ENCODE data around the gene HBZ. TPM values are rescaled to one million over a fixed set of nuclear protein-coding genes. Genes with fewer than 3 reads are reported as not detected.

HBZ gene
- total and polyA plus RNA-seq, 2 of the 13 experiments (the other 11 are each of a cell fraction or from before 2014, with no cell fraction given), result 0.21 TPM; not detected in 1

DNA sequence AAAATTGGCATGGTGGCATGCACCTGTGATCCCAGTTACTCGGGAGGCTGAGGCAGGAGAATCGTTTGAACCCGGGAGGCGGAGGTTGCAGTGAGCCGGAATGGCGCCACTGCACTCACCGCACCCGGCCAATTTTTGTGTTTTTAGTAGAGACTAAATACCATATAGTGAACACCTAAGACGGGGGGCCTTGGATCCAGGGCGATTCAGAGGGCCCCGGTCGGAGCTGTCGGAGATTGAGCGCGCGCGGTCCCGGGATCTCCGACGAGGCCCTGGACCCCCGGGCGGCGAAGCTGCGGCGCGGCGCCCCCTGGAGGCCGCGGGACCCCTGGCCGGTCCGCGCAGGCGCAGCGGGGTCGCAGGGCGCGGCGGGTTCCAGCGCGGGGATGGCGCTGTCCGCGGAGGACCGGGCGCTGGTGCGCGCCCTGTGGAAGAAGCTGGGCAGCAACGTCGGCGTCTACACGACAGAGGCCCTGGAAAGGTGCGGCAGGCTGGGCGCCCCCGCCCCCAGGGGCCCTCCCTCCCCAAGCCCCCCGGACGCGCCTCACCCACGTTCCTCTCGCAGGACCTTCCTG lies 27.7 kb downstream of the HBZ start, which contains the start of gene HBQ1 (continued):
- TF ChIP-seq, protein P1, sequence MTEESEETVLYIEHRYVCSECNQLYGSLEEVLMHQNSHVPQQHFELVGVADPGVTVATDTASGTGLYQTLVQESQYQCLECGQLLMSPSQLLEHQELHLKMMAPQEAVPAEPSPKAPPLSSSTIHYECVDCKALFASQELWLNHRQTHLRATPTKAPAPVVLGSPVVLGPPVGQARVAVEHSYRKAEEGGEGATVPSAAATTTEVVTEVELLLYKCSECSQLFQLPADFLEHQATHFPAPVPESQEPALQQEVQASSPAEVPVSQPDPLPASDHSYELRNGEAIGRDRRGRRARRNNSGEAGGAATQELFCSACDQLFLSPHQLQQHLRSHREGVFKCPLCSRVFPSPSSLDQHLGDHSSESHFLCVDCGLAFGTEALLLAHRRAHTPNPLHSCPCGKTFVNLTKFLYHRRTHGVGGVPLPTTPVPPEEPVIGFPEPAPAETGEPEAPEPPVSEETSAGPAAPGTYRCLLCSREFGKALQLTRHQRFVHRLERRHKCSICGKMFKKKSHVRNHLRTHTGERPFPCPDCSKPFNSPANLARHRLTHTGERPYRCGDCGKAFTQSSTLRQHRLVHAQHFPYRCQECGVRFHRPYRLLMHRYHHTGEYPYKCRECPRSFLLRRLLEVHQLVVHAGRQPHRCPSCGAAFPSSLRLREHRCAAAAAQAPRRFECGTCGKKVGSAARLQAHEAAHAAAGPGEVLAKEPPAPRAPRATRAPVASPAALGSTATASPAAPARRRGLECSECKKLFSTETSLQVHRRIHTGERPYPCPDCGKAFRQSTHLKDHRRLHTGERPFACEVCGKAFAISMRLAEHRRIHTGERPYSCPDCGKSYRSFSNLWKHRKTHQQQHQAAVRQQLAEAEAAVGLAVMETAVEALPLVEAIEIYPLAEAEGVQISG (CRISPR knock-in tag; IDR thresholded peaks at IDR 0.05), result peak; percentile 57; the same call in 1 of the 2 replicates
- TF ChIP-seq TEAD3 (CRISPR knock-in tag; optimal IDR thresholded peaks at IDR 0.05; ENCODE audit: borderline replicate concordance) (peak; percentile 4), MED1 (CRISPR knock-in tag; IDR thresholded peaks at IDR 0.05) (0 out of 2 replicates have a peak, but pooled peaks have one; percentile 20), ZNF776 (CRISPR knock-in tag; IDR thresholded peaks at IDR 0.05) (peak; percentile 39; the same call in 1 of the 2 replicates)
- TF ChIP-seq, protein P2, sequence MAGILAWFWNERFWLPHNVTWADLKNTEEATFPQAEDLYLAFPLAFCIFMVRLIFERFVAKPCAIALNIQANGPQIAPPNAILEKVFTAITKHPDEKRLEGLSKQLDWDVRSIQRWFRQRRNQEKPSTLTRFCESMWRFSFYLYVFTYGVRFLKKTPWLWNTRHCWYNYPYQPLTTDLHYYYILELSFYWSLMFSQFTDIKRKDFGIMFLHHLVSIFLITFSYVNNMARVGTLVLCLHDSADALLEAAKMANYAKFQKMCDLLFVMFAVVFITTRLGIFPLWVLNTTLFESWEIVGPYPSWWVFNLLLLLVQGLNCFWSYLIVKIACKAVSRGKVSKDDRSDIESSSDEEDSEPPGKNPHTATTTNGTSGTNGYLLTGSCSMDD (CRISPR knock-in tag; IDR thresholded peaks at IDR 0.05), result no peak

DNA sequence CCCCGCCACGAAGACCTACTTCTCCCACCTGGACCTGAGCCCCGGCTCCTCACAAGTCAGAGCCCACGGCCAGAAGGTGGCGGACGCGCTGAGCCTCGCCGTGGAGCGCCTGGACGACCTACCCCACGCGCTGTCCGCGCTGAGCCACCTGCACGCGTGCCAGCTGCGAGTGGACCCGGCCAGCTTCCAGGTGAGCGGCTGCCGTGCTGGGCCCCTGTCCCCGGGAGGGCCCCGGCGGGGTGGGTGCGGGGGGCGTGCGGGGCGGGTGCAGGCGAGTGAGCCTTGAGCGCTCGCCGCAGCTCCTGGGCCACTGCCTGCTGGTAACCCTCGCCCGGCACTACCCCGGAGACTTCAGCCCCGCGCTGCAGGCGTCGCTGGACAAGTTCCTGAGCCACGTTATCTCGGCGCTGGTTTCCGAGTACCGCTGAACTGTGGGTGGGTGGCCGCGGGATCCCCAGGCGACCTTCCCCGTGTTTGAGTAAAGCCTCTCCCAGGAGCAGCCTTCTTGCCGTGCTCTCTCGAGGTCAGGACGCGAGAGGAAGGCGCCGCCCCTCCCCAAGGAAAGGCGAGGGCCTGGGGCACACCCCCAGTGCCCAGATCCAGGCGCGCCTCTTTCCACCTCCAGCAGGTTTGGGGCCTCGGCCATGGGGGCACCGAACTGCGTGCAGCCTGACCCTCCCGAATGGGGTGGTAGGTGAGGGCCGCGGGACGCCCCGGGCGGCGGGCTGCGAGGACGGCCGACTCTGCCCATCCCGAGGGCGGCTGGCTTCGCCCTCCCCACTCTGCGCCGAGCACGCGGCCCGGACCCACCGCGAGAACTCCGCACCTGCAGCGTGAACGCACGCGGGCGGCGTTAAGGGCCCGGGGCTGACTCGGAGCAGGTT lies 28.5 kb downstream of the HBZ start:
- FAIRE-seq, result no peak
- peak; percentile 76 for DNase-seq (ENCODE audit: low spot score)
- ATAC-seq, result peak; percentile 83
- H4K20me1 ChIP-seq (ENCODE audit: insufficient read depth, low read length), result 0 out of 2 replicates have a peak, but pooled peaks cover 4% of the 10 kb centered on the region
- H3K9me3 ChIP-seq (ENCODE audit: low read length), result no peaks in the 10 kb centered on the region
- ChIA-PET CTCF (ENCODE audit: low intra/inter-chr PET ratio, low total read pairs) (interaction anchor here (0.9 to 3.2 kb wide), 3 partner anchors 63 to 115 kb away, joined by 6 to 23 read pairs (median 17); no protein-coding TSS in a partner anchor), POLR2A (interaction anchor here (0.6 to 1.7 kb wide), 5 partner anchors 42 to 136 kb away, joined by 3 to 7 read pairs (median 4); partner anchors contain the start of gene NPRL3)
- no peaks in the 10 kb centered on the region for H3K36me3 ChIP-seq (replicated peaks in 1 of 2; ENCODE audit: control insufficient read depth in 1 of 2, insufficient read depth in 2 of 2, low read length in 2 of 2)
- in situ Hi-C loops (cut with HindIII; ENCODE audit: extremely low pct_ligation_motif_present, low pct_unique_long_range_greater_than_20kb) (loop anchor here (5.0 kb wide), 1 partner anchor 74 kb away; no protein-coding TSS in a partner anchor), intact Hi-C loops (cut with micrococcal nuclease; ENCODE audit: unreplicated experiment) (loop anchor here (1.0 to 2.0 kb wide), 2 partner anchors 44 to 116 kb away; no protein-coding TSS in a partner anchor)
- peak overlapping the region; percentile 43; the same call in 1 of the 2 replicates for H3K9ac ChIP-seq (ENCODE audit: insufficient read depth, low read depth, low read length)
- H3K4me3 ChIP-seq (replicated peaks in 1 of 3; ENCODE audit: insufficient read depth in 1 of 3, low read depth in 2 of 3, low read length in 3 of 3), result peak overlapping the region; percentile 35 to 73 (median 49); a peak in 5 of 6 replicates
- no TSS peak for BruUV-seq (replicated peaks)
- H3K27me3 ChIP-seq (ENCODE audit: control insufficient read depth in 1 of 2, insufficient read depth in 2 of 2, low read length in 2 of 2), result peaks cover 0 to 11% of the 10 kb centered on the region in 2 experiments; a peak in 3 of 5 replicates
- 5% methylated on average over 13 of the region's 89 CpGs for WGBS (ENCODE audit: low lambda C conversion rate)
- H3K4me1 ChIP-seq (ENCODE audit: insufficient read depth, low read length), result peaks cover 23% of the 10 kb centered on the region
- H3K4me2 ChIP-seq (ENCODE audit: low read depth, low read length), result peak overlapping the region; percentile 82
- H3K27ac ChIP-seq (ENCODE audit: extremely low read length, insufficient read depth, low read length), result peak overlapping the region; percentile 43
- H2AFZ ChIP-seq (ENCODE audit: low read length), result no peak overlapping the region
- H3K79me2 ChIP-seq (ENCODE audit: insufficient read depth, low read length), result no peaks in the 10 kb centered on the region
- TF ChIP-seq NFYB (CRISPR knock-in tag; IDR thresholded peaks at IDR 0.05) (no peak), ZNF224 (CRISPR knock-in tag; IDR thresholded peaks at IDR 0.05) (peak; percentile 96), ZNF839 (CRISPR knock-in tag; IDR thresholded peaks at IDR 0.05; ENCODE audit: borderline replicate concordance) (peak; percentile 74; the same call in 1 of the 2 replicates), HDAC1 (CRISPR knock-in tag; IDR thresholded peaks at IDR 0.05) (peak; percentile 82), ERF (CRISPR knock-in tag; IDR thresholded peaks at IDR 0.05) (peak; percentile 98), ZNF337 (CRISPR knock-in tag; IDR thresholded peaks at IDR 0.05; ENCODE audit: borderline replicate concordance, low read depth) (peak; percentile 98; the same call in 1 of the 2 replicates), ZBTB38 (CRISPR knock-in tag; IDR thresholded peaks at IDR 0.05) (peak; percentile 97), FOXP1 (IDR thresholded peaks at IDR 0.05) (no peak), FOXP1 (CRISPR knock-in tag; IDR thresholded peaks at IDR 0.05) (no peak), ZNF24 (IDR thresholded peaks at IDR 0.05) (no peak), CCAR2 (optimal IDR thresholded peaks at IDR 0.05; ENCODE audit: low read depth, low read length) (no peak)
- TF ChIP-seq, protein P3, sequence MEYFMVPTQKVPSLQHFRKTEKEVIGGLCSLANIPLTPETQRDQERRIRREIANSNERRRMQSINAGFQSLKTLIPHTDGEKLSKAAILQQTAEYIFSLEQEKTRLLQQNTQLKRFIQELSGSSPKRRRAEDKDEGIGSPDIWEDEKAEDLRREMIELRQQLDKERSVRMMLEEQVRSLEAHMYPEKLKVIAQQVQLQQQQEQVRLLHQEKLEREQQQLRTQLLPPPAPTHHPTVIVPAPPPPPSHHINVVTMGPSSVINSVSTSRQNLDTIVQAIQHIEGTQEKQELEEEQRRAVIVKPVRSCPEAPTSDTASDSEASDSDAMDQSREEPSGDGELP (IDR thresholded peaks at IDR 0.05; ENCODE audit: borderline replicate concordance, low read depth), result no peak
